K562 treated with DMSO at 1 percent for 48 hours (cell line): ENCODE data around the gene CEACAM6. TPM values are rescaled to one million over a fixed set of nuclear protein-coding genes. Genes with fewer than 3 reads are reported as not detected.

Experiments used
- total RNA-seq: library from RNA; unstranded; fragments of 300-600 nt; gene quantifications from 2 replicates; pipeline ENCODE4 v1.2.3, GENCODE V29; 2022; ENCODE audit warnings: low replicate concordance; ENCODE audit errors: extremely low read depth

CEACAM6 gene
- total RNA-seq, result not detected in 2 replicates

DNA sequence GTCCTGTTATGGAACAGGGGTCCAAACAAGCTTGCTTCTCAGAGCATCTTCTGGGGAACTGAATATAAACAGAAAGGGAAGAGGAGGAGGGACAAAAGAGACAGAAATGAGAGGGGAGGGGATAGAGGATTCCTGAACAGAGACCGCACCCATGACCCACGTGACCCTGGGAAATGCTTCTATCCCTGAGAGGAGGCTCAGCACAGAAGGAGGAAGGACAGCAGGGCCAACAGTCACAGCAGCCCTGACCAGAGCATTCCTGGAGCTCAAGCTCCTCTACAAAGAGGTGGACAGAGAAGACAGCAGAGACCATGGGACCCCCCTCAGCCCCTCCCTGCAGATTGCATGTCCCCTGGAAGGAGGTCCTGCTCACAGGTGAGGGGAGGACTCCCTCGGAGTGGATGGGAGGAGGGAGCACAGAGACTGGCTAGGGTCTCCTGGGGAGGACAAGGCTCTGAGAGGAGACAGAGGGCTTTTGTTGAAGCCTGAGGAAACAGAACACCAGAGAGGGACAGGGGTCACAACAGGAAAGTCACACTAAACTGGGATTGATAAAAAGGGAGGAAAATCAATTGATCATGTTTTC lies at the start of gene CEACAM6:
TSS of gene CEACAM6 (plus strand) at position 203 of the 586 bp plus-strand sequence. CDS start at position 312, 109 bp downstream.

GRCh38 chr19:41708481-41708880 lies 46.8 kb upstream of the CEACAM6 start, which contains the start of gene CEACAM5:
TSS of gene CEACAM5 (plus strand) at chr19:41708626. CDS start at chr19:41708732, 106 bp downstream.

GRCh38 chr19:41796362-41796761 lies 41.0 kb downstream of the CEACAM6 start, which contains the start of gene CEACAM3:
TSS of gene CEACAM3 (plus strand) at chr19:41796587. CDS start at chr19:41796678, 91 bp downstream.

Other genes with a start within 250 kb of the CEACAM6 start
- gene CEACAM21, start 179.4 kb upstream of the CEACAM6 start, total RNA-seq, result not detected in 2 replicates
- not detected in 2 replicates for gene CEACAM4, start 128.5 kb upstream of the CEACAM6 start, total RNA-seq
- gene CEACAM7, start 67.3 kb upstream of the CEACAM6 start, total RNA-seq, result not detected in 2 replicates
- not detected in 2 replicates for gene CEACAM5, start 46.9 kb upstream of the CEACAM6 start, total RNA-seq
- not detected in 2 replicates for gene CEACAM3, start 41.1 kb downstream of the CEACAM6 start, total RNA-seq
- gene LYPD4, start 89.2 kb downstream of the CEACAM6 start, total RNA-seq, result not detected in 2 replicates
- gene DMRTC2, start 89.5 kb downstream of the CEACAM6 start, total RNA-seq, result not detected in 2 replicates
- gene RPS19, start 104.7 kb downstream of the CEACAM6 start, total RNA-seq, result 4,914 TPM in 1 of 2 replicates, not detected in the other
- gene CD79A, start 121.7 kb downstream of the CEACAM6 start, total RNA-seq, result not detected in 2 replicates
- not detected in 2 replicates for gene ARHGEF1, start 127.7 kb downstream of the CEACAM6 start, total RNA-seq
- not detected in 2 replicates for gene ERFL, start 172.9 kb downstream of the CEACAM6 start, total RNA-seq
- gene RABAC1, start 203.8 kb downstream of the CEACAM6 start, total RNA-seq, result not detected in 2 replicates
- gene ATP1A3, start 238.7 kb downstream of the CEACAM6 start, total RNA-seq, result not detected in 2 replicates